Activated T-helper 17 cell treated with anti-CD3 and anti-CD28 coated beads, Interleukin-2, amount 50 U/mL, for 72 hours (primary cell): Measurements from ENCODE around the gene SLC9B2. TPM values are rescaled to one million over a fixed set of nuclear protein-coding genes. Genes with fewer than 3 reads are reported as not detected.

Experiments used
- total RNA-seq, 2 donors: library from RNA; stranded (reverse); gene quantifications; one replicate each; pipeline ENCODE4 v1.2.3, GENCODE V29; 2022

SLC9B2 gene
- total RNA-seq, 2 donors from 2014 or later, result 26.0 to 36.5 TPM

Other genes with a start within 250 kb of the SLC9B2 start
- gene UBE2D3, start 249.2 kb downstream of the SLC9B2 start, total RNA-seq, result 100 to 1,000 TPM; 403 to 450 TPM
- gene CISD2, start 207.8 kb downstream of the SLC9B2 start, total RNA-seq, result 10 to 100 TPM; 24.6 to 35.6 TPM
- gene SLC9B1, start 57.1 kb downstream of the SLC9B2 start, total RNA-seq, result 1 to 10 TPM; 1.1 to 2.6 TPM
- 10 to 100 TPM; 11.4 to 12.6 TPM for gene BDH2, start 23.1 kb upstream of the SLC9B2 start, total RNA-seq
- 10 to 100 TPM; 39.4 to 50.2 TPM for gene CENPE, start 121.6 kb upstream of the SLC9B2 start, total RNA-seq